SK-N-SH (cell line): ENCODE results near the gene LDB3.

ENCODE experiments used
- CTCF ChIP-seq: fragments of 200-600 bp; sonication (generic); IDR thresholded peaks from 2 replicates; pipeline ENCODE4 v1.6.1; 2017; ENCODE audit warnings: antibody characterized with exemption, mild to moderate bottlenecking, moderate library complexity
- EZH2phosphoT487 ChIP-seq: fragments of 200-600 bp; sonication (generic); IDR thresholded peaks from 2 replicates; pipeline ENCODE4 v1.6.1; 2017; ENCODE audit warnings: low read depth, mixed run types, mild to moderate bottlenecking, antibody characterized with exemption, moderate library complexity, borderline replicate concordance
- FOSL2 ChIP-seq: IDR thresholded peaks from 2 replicates; pipeline ENCODE4 v1.4.0; 2012; ENCODE audit warnings: low read depth, mild to moderate bottlenecking, moderate library complexity, borderline replicate concordance
- POLR2AphosphoS5 ChIP-seq: IDR thresholded peaks from 2 replicates; pipeline ENCODE4 v1.6.1; 2012; ENCODE audit warnings: low read depth, low read length
- RAD21 ChIP-seq: IDR thresholded peaks from 2 replicates; pipeline ENCODE4 v1.6.1; 2012; ENCODE audit warnings: mild to moderate bottlenecking, low read length
- REST ChIP-seq: IDR thresholded peaks from 2 replicates; pipeline ENCODE4 v1.6.1; 2012; ENCODE audit warnings: mild to moderate bottlenecking, low read depth, low read length, moderate library complexity
- TEAD4 ChIP-seq: IDR thresholded peaks from 2 replicates; pipeline ENCODE4 v1.4.0; 2012; ENCODE audit warnings: mild to moderate bottlenecking, borderline replicate concordance; ENCODE audit not compliant: insufficient read depth
- USF2 ChIP-seq: fragments of 150-350 bp; IDR thresholded peaks from 2 replicates; pipeline ENCODE4 v1.6.1; 2017; ENCODE audit warnings: antibody characterized with exemption, low read length, low read depth, borderline replicate concordance
- YY1 ChIP-seq: IDR thresholded peaks from 2 replicates; pipeline ENCODE4 v1.4.0; 2012; ENCODE audit warnings: low read depth, mild to moderate bottlenecking

- no peak for TF ChIP-seq CTCF
- no peak for TF ChIP-seq YY1
- no peak for TF ChIP-seq TEAD4
- no peak for TF ChIP-seq POLR2AphosphoS5
- TF ChIP-seq REST = no peak
- TF ChIP-seq USF2 = no peak
- no peak for TF ChIP-seq EZH2phosphoT487
- no peak for TF ChIP-seq FOSL2
- no peak for TF ChIP-seq RAD21
Measured at GRCh38 chr10:86658751-86659150, 9.6 kb upstream of the LDB3 start.
